ENCODE data around the gene KCNK2. TPM values are rescaled to one million over a fixed set of nuclear protein-coding genes. Genes with fewer than 3 reads are reported as not detected.
A peak's percentile ranks its signal among the peaks of the same experiment; 100 is the strongest.
"Not testable (repeated sequence)": the region's sequence is repeated elsewhere in the genome, so short reads cannot be mapped to it uniquely, and the experiment has no call there.

KCNK2 gene
- total RNA-seq, 2 experiments from 2014 or later: not detected

- Mint-ChIP-seq H3K27me3 (no peaks in the 10 kb centered on the region), H3K4me3 (no peak overlapping the region), H3K27ac (no peak overlapping the region), H3K4me1 (ENCODE audit: low read depth) (no peaks in the 10 kb centered on the region), H3K9me3 (peaks cover 6% of the 10 kb centered on the region), H3K36me3 (no peaks in the 10 kb centered on the region)
- CTCF ChIA-PET: no interaction called here
- intact Hi-C loops (cut with micrococcal nuclease): no loop called here
- DNase-seq: no peak
- POLR2A ChIA-PET: no interaction called here
Observed at GRCh38 chr1:215141460-215141859, 58.9 kb downstream of the KCNK2 start.

GRCh38 chr1:215143497-215143896 is 61.0 kb downstream of the KCNK2 start:
- POLR2A ChIA-PET: no interaction called here
- Mint-ChIP-seq H3K36me3 (no peaks in the 10 kb centered on the region), H3K27ac (no peak overlapping the region), H3K4me1 (ENCODE audit: low read depth) (no peaks in the 10 kb centered on the region), H3K9me3 (peaks cover 6% of the 10 kb centered on the region), H3K4me3 (no peak overlapping the region), H3K27me3 (no peaks in the 10 kb centered on the region)
- intact Hi-C loops (cut with micrococcal nuclease): no loop called here
- CTCF ChIA-PET: no interaction called here
- no peak for DNase-seq

GRCh38 chr1:215146240-215146975 is 63.9 kb downstream of the KCNK2 start:
- no peaks in the 10 kb centered on the region for H3K4me1 Mint-ChIP-seq (ENCODE audit: low read depth)
- H3K27me3 Mint-ChIP-seq: no peaks in the 10 kb centered on the region
- peaks cover 6% of the 10 kb centered on the region for H3K9me3 Mint-ChIP-seq
- intact Hi-C loops (cut with micrococcal nuclease): loop anchor here (1.0 kb wide), 1 partner anchor 518 kb away; no protein-coding TSS in a partner anchor
- DNase-seq: peak; percentile 10
- no peak overlapping the region for H3K4me3 Mint-ChIP-seq
- no peak overlapping the region for H3K27ac Mint-ChIP-seq
- ChIA-PET CTCF (no interaction called here), POLR2A (no interaction called here)
- no peaks in the 10 kb centered on the region for H3K36me3 Mint-ChIP-seq

GRCh38 chr1:215147024-215147423 is 64.5 kb downstream of the KCNK2 start:
- H3K9me3 Mint-ChIP-seq: peaks cover 2% of the 10 kb centered on the region
- H3K4me3 Mint-ChIP-seq: no peak overlapping the region
- no peak for DNase-seq
- no peaks in the 10 kb centered on the region for H3K27me3 Mint-ChIP-seq
- no peaks in the 10 kb centered on the region for H3K4me1 Mint-ChIP-seq (ENCODE audit: low read depth)
- ChIA-PET CTCF (no interaction called here), POLR2A (no interaction called here)
- no peaks in the 10 kb centered on the region for H3K36me3 Mint-ChIP-seq
- no peak overlapping the region for H3K27ac Mint-ChIP-seq
- intact Hi-C loops (cut with micrococcal nuclease): no loop called here

- H3K36me3 Mint-ChIP-seq: no peaks in the 10 kb centered on the region
- no peaks in the 10 kb centered on the region for H3K27me3 Mint-ChIP-seq
- no peak overlapping the region for H3K27ac Mint-ChIP-seq
- POLR2A ChIA-PET: no interaction called here
- H3K4me3 Mint-ChIP-seq: no peak overlapping the region
- intact Hi-C loops (cut with micrococcal nuclease): no loop called here
- H3K9me3 Mint-ChIP-seq: no peaks in the 10 kb centered on the region
- CTCF ChIA-PET: no interaction called here
- DNase-seq: no peak
- no peaks in the 10 kb centered on the region for H3K4me1 Mint-ChIP-seq (ENCODE audit: low read depth)
Observed at GRCh38 chr1:215151841-215152549, 69.5 kb downstream of the KCNK2 start.

GRCh38 chr1:215156232-215156631 is 73.7 kb downstream of the KCNK2 start:
- H3K36me3 Mint-ChIP-seq: no peaks in the 10 kb centered on the region
- no peak for DNase-seq
- no peaks in the 10 kb centered on the region for H3K4me1 Mint-ChIP-seq (ENCODE audit: low read depth)
- no peaks in the 10 kb centered on the region for H3K27me3 Mint-ChIP-seq
- H3K4me3 Mint-ChIP-seq: no peak overlapping the region
- CTCF ChIA-PET: no interaction called here
- H3K9me3 Mint-ChIP-seq: no peaks in the 10 kb centered on the region
- H3K27ac Mint-ChIP-seq: no peak overlapping the region
- POLR2A ChIA-PET: no interaction called here
- intact Hi-C loops (cut with micrococcal nuclease): no loop called here

- Mint-ChIP-seq H3K27ac (no peak overlapping the region), H3K36me3 (no peaks in the 10 kb centered on the region), H3K4me1 (ENCODE audit: low read depth) (no peaks in the 10 kb centered on the region), H3K9me3 (peaks cover 10% of the 10 kb centered on the region), H3K27me3 (no peaks in the 10 kb centered on the region), H3K4me3 (no peak overlapping the region)
- intact Hi-C loops (cut with micrococcal nuclease): no loop called here
- ChIA-PET POLR2A (no interaction called here), CTCF (no interaction called here)
- DNase-seq: no peak
Observed at GRCh38 chr1:215160351-215160750, 77.8 kb downstream of the KCNK2 start.

GRCh38 chr1:215163144-215163543 is 80.6 kb downstream of the KCNK2 start:
- DNase-seq; H3K27ac Mint-ChIP-seq; H3K27me3 Mint-ChIP-seq; CTCF ChIA-PET; H3K4me3 Mint-ChIP-seq; H3K4me1 Mint-ChIP-seq (ENCODE audit: low read depth); H3K36me3 Mint-ChIP-seq; H3K9me3 Mint-ChIP-seq; POLR2A ChIA-PET; intact Hi-C loops (cut with micrococcal nuclease): not testable (repeated sequence)

GRCh38 chr1:215166886-215167285 is 84.3 kb downstream of the KCNK2 start:
- intact Hi-C loops (cut with micrococcal nuclease): no loop called here
- H3K4me1 Mint-ChIP-seq (ENCODE audit: low read depth): no peaks in the 10 kb centered on the region
- ChIA-PET POLR2A (no interaction called here), CTCF (no interaction called here)
- peaks cover 9% of the 10 kb centered on the region for H3K9me3 Mint-ChIP-seq
- no peak for DNase-seq
- H3K4me3 Mint-ChIP-seq: no peak overlapping the region
- no peak overlapping the region for H3K27ac Mint-ChIP-seq
- no peaks in the 10 kb centered on the region for H3K36me3 Mint-ChIP-seq
- no peaks in the 10 kb centered on the region for H3K27me3 Mint-ChIP-seq

- no peaks in the 10 kb centered on the region for H3K4me1 Mint-ChIP-seq (ENCODE audit: low read depth)
- ChIA-PET POLR2A (no interaction called here), CTCF (no interaction called here)
- no peak for DNase-seq
- no peak overlapping the region for H3K27ac Mint-ChIP-seq
- no peak overlapping the region for H3K4me3 Mint-ChIP-seq
- intact Hi-C loops (cut with micrococcal nuclease): no loop called here
- H3K9me3 Mint-ChIP-seq: peaks cover 18% of the 10 kb centered on the region
- no peaks in the 10 kb centered on the region for H3K36me3 Mint-ChIP-seq
- H3K27me3 Mint-ChIP-seq: peaks cover 2% of the 10 kb centered on the region
Observed at GRCh38 chr1:215181518-215181917, 99.0 kb downstream of the KCNK2 start.

GRCh38 chr1:215185067-215185620 is 102.6 kb downstream of the KCNK2 start:
- intact Hi-C loops (cut with micrococcal nuclease): no loop called here
- no peaks in the 10 kb centered on the region for H3K36me3 Mint-ChIP-seq
- H3K27ac Mint-ChIP-seq: no peak overlapping the region
- no peak overlapping the region for H3K4me3 Mint-ChIP-seq
- CTCF ChIA-PET: no interaction called here
- POLR2A ChIA-PET: no interaction called here
- no peaks in the 10 kb centered on the region for H3K4me1 Mint-ChIP-seq (ENCODE audit: low read depth)
- no peak for DNase-seq
- peaks cover 18% of the 10 kb centered on the region for H3K9me3 Mint-ChIP-seq
- peaks cover 2% of the 10 kb centered on the region for H3K27me3 Mint-ChIP-seq

GRCh38 chr1:215188302-215188950 is 105.9 kb downstream of the KCNK2 start:
- Mint-ChIP-seq H3K4me3 (no peak overlapping the region), H3K27ac (no peak overlapping the region), H3K27me3 (peaks cover 2% of the 10 kb centered on the region), H3K36me3 (no peaks in the 10 kb centered on the region), H3K4me1 (ENCODE audit: low read depth) (no peaks in the 10 kb centered on the region), H3K9me3 (no peaks in the 10 kb centered on the region)
- POLR2A ChIA-PET: no interaction called here
- intact Hi-C loops (cut with micrococcal nuclease): no loop called here
- CTCF ChIA-PET: no interaction called here
- no peak for DNase-seq

Data from activated CD4-positive, alpha-beta memory T cell treated with anti-CD3 and anti-CD28 coated beads for 36 hours (primary cell).